ENCODE results near the gene LSAMP. TPM values are rescaled to one million over a fixed set of nuclear protein-coding genes. Genes with fewer than 3 reads are reported as not detected.

The LSAMP gene
- total and polyA plus RNA-seq, 2 donors (not counting 3 experiments of a cell fraction or from before 2014, with no cell fraction given) = not detected

DNA sequence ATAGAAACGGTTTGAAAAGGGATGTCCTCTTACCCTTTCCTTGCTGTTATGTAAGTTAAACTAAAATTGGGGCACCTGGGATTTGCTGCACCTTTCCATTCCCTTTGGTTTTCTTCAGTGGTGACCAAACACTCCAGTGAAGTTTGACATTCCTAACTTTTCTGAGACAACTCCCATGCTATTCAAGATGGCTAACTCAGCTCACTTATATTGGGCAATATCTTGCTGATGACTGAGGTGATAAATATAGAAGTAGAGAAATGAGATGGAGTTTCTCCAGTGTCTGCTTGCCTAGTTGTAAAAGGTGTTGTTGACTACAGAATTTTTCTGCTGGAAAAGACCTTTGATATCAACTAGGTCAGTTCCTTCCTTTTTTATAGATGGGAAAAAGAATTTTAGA, 530.2 kb downstream of the LSAMP start:
- POLR2A ChIA-PET = no interaction called here

DNA sequence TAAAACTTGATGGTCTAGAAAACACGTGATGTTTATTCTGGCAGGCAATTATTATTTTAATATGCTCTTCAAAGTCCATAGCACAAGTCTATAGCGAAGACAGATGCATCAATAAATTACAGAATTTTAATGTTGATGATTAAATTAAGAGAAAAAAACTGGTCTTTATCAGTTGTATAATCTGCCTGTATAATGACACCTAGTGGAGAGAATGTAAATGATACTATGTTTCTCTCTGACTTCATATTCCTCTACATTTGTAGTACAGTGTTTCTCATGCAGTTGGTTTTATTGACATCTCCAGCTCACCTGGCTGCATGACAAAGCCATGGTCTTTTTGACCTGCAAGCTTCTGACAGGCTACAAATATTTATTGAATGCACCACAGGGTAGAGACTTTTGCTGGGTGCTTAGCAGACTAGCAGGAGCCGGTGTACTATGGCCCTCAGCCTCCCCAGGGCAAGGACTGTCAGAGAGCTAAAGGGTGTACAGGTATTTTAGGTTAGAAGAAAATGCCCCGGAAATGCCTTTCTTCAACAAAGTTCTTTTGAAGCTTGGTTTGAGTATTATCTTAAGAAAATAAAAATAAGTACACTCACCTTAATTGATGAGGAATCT, 532.1 kb downstream of the LSAMP start:
- intact Hi-C loops (cut with micrococcal nuclease) = no loop called here
- FAIRE-seq = no peak
- H3K27me3 ChIP-seq (ENCODE audit: control insufficient read depth in 2 of 2, insufficient read depth in 2 of 2, low read length in 2 of 2) = no peaks in the 10 kb centered on the region
- H3K79me2 ChIP-seq (ENCODE audit: control insufficient read depth, insufficient read depth, low read length) = no peaks in the 10 kb centered on the region
- ChIA-PET CTCF (interaction anchor here (0.6 kb wide), 1 partner anchor 9 kb away, joined by 3 read pairs; no protein-coding TSS in a partner anchor), POLR2A (no interaction called here)
- H2AFZ ChIP-seq (ENCODE audit: low read depth, low read length) = no peak overlapping the region
- no TSS peak for BruUV-seq (replicated peaks)
- no peak overlapping the region for H3K4me3 ChIP-seq (replicated peaks in 1 of 3; ENCODE audit: insufficient read depth in 1 of 3, low read depth in 1 of 3, low read length in 3 of 3)
- no peak overlapping the region for H3K9ac ChIP-seq (replicated peaks; ENCODE audit: extremely low read depth, insufficient read depth, low read length)
- no peak for DNase-seq (ENCODE audit: low read depth, low spot score)
- H3K9me3 ChIP-seq (replicated peaks; ENCODE audit: control insufficient read depth, insufficient read depth, low read length) = no peaks in the 10 kb centered on the region
- no peak overlapping the region for H3K27ac ChIP-seq (ENCODE audit: insufficient read depth, low read depth, low read length)
- TF ChIP-seq, protein P1, sequence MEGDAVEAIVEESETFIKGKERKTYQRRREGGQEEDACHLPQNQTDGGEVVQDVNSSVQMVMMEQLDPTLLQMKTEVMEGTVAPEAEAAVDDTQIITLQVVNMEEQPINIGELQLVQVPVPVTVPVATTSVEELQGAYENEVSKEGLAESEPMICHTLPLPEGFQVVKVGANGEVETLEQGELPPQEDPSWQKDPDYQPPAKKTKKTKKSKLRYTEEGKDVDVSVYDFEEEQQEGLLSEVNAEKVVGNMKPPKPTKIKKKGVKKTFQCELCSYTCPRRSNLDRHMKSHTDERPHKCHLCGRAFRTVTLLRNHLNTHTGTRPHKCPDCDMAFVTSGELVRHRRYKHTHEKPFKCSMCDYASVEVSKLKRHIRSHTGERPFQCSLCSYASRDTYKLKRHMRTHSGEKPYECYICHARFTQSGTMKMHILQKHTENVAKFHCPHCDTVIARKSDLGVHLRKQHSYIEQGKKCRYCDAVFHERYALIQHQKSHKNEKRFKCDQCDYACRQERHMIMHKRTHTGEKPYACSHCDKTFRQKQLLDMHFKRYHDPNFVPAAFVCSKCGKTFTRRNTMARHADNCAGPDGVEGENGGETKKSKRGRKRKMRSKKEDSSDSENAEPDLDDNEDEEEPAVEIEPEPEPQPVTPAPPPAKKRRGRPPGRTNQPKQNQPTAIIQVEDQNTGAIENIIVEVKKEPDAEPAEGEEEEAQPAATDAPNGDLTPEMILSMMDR (IDR thresholded peaks at IDR 0.05; ENCODE audit: extremely low read depth in 1 of 2, insufficient read depth in 1 of 2, low read depth in 1 of 2, low read length in 2 of 2) = peak in 1 of 2 donors; percentile 5
- TF ChIP-seq GATA2 (IDR thresholded peaks at IDR 0.05; ENCODE audit: insufficient read depth, insufficient read length, low read depth, low read length) (peak; percentile 73), POLR2AphosphoS5 (IDR thresholded peaks at IDR 0.05; ENCODE audit: insufficient read depth, low read depth, low read length) (no peak)
- no peaks in the 10 kb centered on the region for H3K36me3 ChIP-seq (ENCODE audit: control insufficient read depth in 2 of 2, extremely low read depth in 1 of 2, insufficient read depth in 2 of 2, low read length in 2 of 2)
- dilution Hi-C loops (cut with MboI; ENCODE audit: extremely low pct_ligation_motif_present, low sequenced_read_pairs) = no loop called here
- H3K4me1 ChIP-seq (ENCODE audit: control insufficient read depth, extremely low read depth, insufficient read depth, low read length) = no peaks in the 10 kb centered on the region
- H3K9me1 ChIP-seq (replicated peaks; ENCODE audit: control insufficient read depth, extremely low read depth, insufficient read depth, low read length) = no peaks in the 10 kb centered on the region
- no peak overlapping the region for H3K4me2 ChIP-seq (ENCODE audit: insufficient read depth, low read length)
- no peaks in the 10 kb centered on the region for H4K20me1 ChIP-seq (replicated peaks; ENCODE audit: control insufficient read depth, extremely low read depth, insufficient read depth, low read length)

More for the DNA sequence above, 530.2 kb downstream of the LSAMP start:
- Histone ChIP-seq H3K4me1 (ENCODE audit: control insufficient read depth, extremely low read depth, insufficient read depth, low read length) (no peaks in the 10 kb centered on the region), H3K4me2 (ENCODE audit: insufficient read depth, low read length) (no peak overlapping the region), H3K27me3 (ENCODE audit: control insufficient read depth in 2 of 2, insufficient read depth in 2 of 2, low read length in 2 of 2) (no peaks in the 10 kb centered on the region), H3K36me3 (ENCODE audit: control insufficient read depth in 2 of 2, extremely low read depth in 1 of 2, insufficient read depth in 2 of 2, low read length in 2 of 2) (no peaks in the 10 kb centered on the region), H3K9me3 (replicated peaks; ENCODE audit: control insufficient read depth, insufficient read depth, low read length) (no peaks in the 10 kb centered on the region), H2AFZ (ENCODE audit: low read depth, low read length) (no peak overlapping the region), H3K79me2 (ENCODE audit: control insufficient read depth, insufficient read depth, low read length) (no peaks in the 10 kb centered on the region), H4K20me1 (replicated peaks; ENCODE audit: control insufficient read depth, extremely low read depth, insufficient read depth, low read length) (no peaks in the 10 kb centered on the region), H3K9ac (replicated peaks; ENCODE audit: extremely low read depth, insufficient read depth, low read length) (no peak overlapping the region), H3K4me3 (replicated peaks in 1 of 3; ENCODE audit: insufficient read depth in 1 of 3, low read depth in 1 of 3, low read length in 3 of 3) (no peak overlapping the region), H3K9me1 (replicated peaks; ENCODE audit: control insufficient read depth, extremely low read depth, insufficient read depth, low read length) (no peaks in the 10 kb centered on the region), H3K27ac (ENCODE audit: insufficient read depth, low read depth, low read length) (no peak overlapping the region)
- intact Hi-C loops (cut with micrococcal nuclease) (no loop called here), dilution Hi-C loops (cut with MboI; ENCODE audit: extremely low pct_ligation_motif_present, low sequenced_read_pairs) (no loop called here)
- TF ChIP-seq MYC (IDR thresholded peaks at IDR 0.05; ENCODE audit: low read depth, low read length) = no peak
- TF ChIP-seq FOS (IDR thresholded peaks at IDR 0.05; ENCODE audit: borderline replicate concordance, insufficient read depth, low read length) = no peak
- no peak for FAIRE-seq
- CTCF ChIA-PET = no interaction called here
- no peak for DNase-seq (ENCODE audit: low read depth, low spot score)
- no TSS peak for BruUV-seq (replicated peaks)
